Measurements from ENCODE around the gene GADD45A.

GADD45A gene

GRCh38 chr1:67685067-67685557, at the start of gene GADD45A:
TSS of gene GADD45A (plus strand) at chr1:67685201. CDS start at chr1:67685495, 294 bp downstream.
- Mint-ChIP-seq H3K4me3 (peak within 1 kb of the TSS; percentile 88), H3K4me1 (peaks cover 42% of the 10 kb centered on the region), H3K27ac (peak within 1 kb of the TSS; percentile 96), H3K9me3 (no peaks in the 10 kb centered on the region), H3K36me3 (peaks cover 58% of the 10 kb centered on the region)
- ATAC-seq = peak; percentile 89
- peak; percentile 86 to 98 for DNase-seq (ENCODE audit: low spot score in 2 of 2)

DNA sequence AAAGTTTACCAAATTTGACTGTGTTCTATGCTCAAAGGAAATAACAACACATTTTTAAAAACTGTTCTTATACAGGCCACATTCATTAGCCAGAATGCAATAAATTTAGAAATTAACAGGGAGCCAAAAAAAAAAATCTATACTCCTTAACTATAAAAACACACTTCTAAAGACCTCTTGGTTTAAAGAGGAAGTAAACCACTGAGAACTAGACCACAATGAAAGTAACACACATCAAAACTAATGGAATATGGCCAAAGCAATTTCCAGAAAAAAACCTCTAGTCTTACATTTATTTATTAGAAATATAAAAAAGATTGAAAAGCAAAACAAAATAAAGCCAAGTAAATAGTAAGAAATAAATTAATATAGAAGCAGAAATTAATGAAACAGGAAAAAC, 48.9 kb upstream of the GADD45A start:
- H3K36me3 Mint-ChIP-seq = no peaks in the 10 kb centered on the region
- H3K4me3 Mint-ChIP-seq = no peak overlapping the region
- H3K4me1 Mint-ChIP-seq = peaks cover 14% of the 10 kb centered on the region
- no peak overlapping the region for H3K27ac Mint-ChIP-seq
- H3K9me3 Mint-ChIP-seq = no peaks in the 10 kb centered on the region
- no peak for ATAC-seq
- DNase-seq (ENCODE audit: low spot score in 2 of 2) = no peak

DNA sequence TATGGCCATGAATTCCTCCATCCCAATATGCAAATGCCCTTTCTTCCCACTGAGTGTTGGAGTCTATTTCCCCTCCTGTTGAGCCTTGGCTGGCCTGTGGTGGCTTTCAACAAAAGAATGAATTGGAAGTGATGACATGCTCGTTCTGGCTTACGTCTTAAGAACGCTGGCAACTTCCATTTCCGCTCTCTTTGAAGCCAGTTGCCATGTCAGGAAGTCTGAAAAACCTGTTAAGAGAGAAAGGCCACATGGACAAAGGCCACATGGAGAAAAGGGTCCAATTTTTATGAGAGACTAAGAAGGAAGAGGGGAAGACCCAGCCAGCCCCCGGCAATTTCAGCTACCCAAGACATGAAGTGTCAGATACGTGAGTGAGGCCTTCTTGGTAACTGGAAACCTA, 45.6 kb upstream of the GADD45A start:
- Mint-ChIP-seq H3K4me1 (peaks cover 14% of the 10 kb centered on the region), H3K4me3 (no peak overlapping the region), H3K36me3 (no peaks in the 10 kb centered on the region), H3K9me3 (no peaks in the 10 kb centered on the region), H3K27ac (no peak overlapping the region)
- DNase-seq (ENCODE audit: low spot score in 2 of 2) = no peak
- no peak for ATAC-seq

- DNase-seq (ENCODE audit: low spot score in 2 of 2) = no peak
- Mint-ChIP-seq H3K27ac (no peak overlapping the region), H3K9me3 (no peaks in the 10 kb centered on the region), H3K4me3 (no peak overlapping the region), H3K36me3 (no peaks in the 10 kb centered on the region), H3K4me1 (no peaks in the 10 kb centered on the region)
- no peak for ATAC-seq
Measured at GRCh38 chr1:67642629-67643028, 42.4 kb upstream of the GADD45A start.

GRCh38 chr1:67644566-67644965, 40.4 kb upstream of the GADD45A start:
- H3K4me1 Mint-ChIP-seq = no peaks in the 10 kb centered on the region
- no peak overlapping the region for H3K4me3 Mint-ChIP-seq
- ATAC-seq (no peak), DNase-seq (ENCODE audit: low spot score in 2 of 2) (no peak)
- no peaks in the 10 kb centered on the region for H3K9me3 Mint-ChIP-seq
- H3K36me3 Mint-ChIP-seq = no peaks in the 10 kb centered on the region
- H3K27ac Mint-ChIP-seq = no peak overlapping the region

DNA sequence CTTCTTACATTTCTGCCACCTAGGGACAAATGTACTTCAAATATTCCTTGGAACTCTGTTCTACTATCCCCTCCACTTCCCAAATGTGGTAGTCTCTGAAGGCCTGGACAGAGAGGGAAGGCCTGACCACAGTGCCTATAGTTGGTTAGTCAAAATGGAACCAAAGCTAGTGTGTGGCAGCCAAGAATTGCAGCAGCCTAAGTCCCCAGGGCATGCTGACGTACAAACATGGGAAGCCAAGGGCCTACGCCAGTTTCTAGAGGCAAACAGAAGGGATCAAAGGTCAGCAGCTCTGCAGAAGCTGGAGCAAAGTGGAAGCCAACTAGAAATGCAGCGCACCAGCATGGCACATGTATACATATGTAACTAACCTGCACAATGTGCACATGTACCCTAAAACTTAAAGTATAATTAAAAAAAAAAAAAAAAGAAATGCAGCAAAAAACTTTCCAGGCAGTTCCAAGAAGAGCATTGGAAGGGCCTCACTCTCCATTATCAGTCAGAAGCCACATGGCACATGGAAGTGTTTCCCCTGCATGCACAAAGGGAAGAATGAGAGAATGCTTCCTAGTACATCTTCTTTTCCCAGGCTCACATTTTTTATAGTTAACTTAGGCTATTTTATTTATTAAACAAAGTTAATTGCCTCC, 39.4 kb upstream of the GADD45A start:
- Mint-ChIP-seq H3K27ac (no peak overlapping the region), H3K4me1 (no peaks in the 10 kb centered on the region), H3K36me3 (no peaks in the 10 kb centered on the region), H3K4me3 (no peak overlapping the region), H3K9me3 (no peaks in the 10 kb centered on the region)
- DNase-seq (ENCODE audit: low spot score in 2 of 2) (no peak), ATAC-seq (no peak)

GRCh38 chr1:67646145-67647035, 38.6 kb upstream of the GADD45A start:
- DNase-seq (ENCODE audit: low spot score in 2 of 2) = no peak
- Mint-ChIP-seq H3K4me1 (no peaks in the 10 kb centered on the region), H3K36me3 (no peaks in the 10 kb centered on the region), H3K9me3 (no peaks in the 10 kb centered on the region), H3K4me3 (no peak overlapping the region), H3K27ac (no peak overlapping the region)
- peak; percentile 91 for ATAC-seq

GRCh38 chr1:67647036-67647798, 37.8 kb upstream of the GADD45A start:
- no peak for ATAC-seq
- Mint-ChIP-seq H3K9me3 (no peaks in the 10 kb centered on the region), H3K4me1 (no peaks in the 10 kb centered on the region), H3K36me3 (no peaks in the 10 kb centered on the region), H3K4me3 (no peak overlapping the region), H3K27ac (no peak overlapping the region)
- DNase-seq (ENCODE audit: low spot score in 2 of 2) = no peak

GRCh38 chr1:67647814-67648358, 37.1 kb upstream of the GADD45A start:
- no peak for ATAC-seq
- H3K9me3 Mint-ChIP-seq = no peaks in the 10 kb centered on the region
- no peak overlapping the region for H3K4me3 Mint-ChIP-seq
- H3K4me1 Mint-ChIP-seq = no peaks in the 10 kb centered on the region
- no peaks in the 10 kb centered on the region for H3K36me3 Mint-ChIP-seq
- no peak overlapping the region for H3K27ac Mint-ChIP-seq
- no peak for DNase-seq (ENCODE audit: low spot score in 2 of 2)

DNA sequence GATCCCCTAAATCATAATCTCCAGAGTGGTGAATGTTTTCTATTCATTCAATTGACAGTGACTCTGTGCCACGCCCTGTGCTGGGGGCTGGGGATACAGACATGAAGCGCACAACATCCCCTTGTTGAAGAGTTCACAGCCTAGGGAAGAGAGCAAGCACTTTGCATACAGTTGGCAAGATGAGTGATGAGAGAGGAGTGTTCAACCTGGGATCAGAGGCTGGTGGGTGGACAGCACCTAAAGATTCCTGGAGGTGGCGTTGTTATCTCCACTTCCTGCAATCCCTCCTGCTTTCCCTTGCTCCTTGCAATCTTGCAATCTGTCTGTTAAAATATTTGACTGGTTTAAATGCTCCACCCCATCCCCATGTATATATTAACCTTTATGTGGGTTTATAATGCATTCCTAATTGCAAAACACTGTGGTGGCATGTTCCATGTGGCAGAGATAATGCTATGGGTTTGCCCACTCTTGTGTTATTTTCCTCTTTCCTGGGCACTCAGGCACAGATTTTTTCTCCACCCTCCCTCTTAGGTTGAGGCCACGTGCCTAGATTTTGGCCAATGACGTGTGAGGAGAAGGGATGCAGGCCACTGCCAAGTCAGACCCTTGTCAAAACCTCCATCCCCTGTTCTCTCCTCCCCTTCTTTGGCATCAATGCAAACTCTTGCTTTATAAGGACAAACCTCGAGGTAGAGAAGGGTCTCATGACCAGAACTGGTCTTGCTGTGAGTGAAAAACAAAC, 36.2 kb upstream of the GADD45A start:
- Mint-ChIP-seq H3K4me1 (peaks cover 7% of the 10 kb centered on the region), H3K36me3 (no peaks in the 10 kb centered on the region), H3K27ac (no peak overlapping the region), H3K4me3 (no peak overlapping the region), H3K9me3 (no peaks in the 10 kb centered on the region)
- no peak for ATAC-seq
- DNase-seq (ENCODE audit: low spot score in 2 of 2) = no peak

GRCh38 chr1:67650061-67650460, 34.9 kb upstream of the GADD45A start:
- DNase-seq (ENCODE audit: low spot score in 2 of 2) (no peak), ATAC-seq (no peak)
- Mint-ChIP-seq H3K36me3 (no peaks in the 10 kb centered on the region), H3K9me3 (no peaks in the 10 kb centered on the region), H3K27ac (no peak overlapping the region), H3K4me1 (peaks cover 7% of the 10 kb centered on the region), H3K4me3 (no peak overlapping the region)

DNA sequence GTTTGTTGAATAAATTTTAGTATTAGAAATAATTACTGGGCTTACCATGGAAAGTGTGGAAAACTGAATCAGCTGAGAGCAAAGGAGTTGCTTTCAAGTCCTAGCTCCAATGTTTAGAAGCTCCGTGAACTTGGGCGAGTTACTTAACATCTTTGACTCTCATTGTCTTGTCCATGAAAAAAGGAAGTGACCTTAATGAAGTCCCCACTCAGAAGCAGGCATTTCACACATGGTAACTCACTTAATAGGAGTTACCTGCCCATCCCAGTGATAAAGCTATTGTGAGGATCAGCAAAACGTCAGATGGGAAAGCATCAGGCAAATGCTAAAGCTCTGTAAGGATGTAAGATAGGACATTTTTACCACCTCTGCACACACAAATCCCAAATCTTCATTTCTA, 34.0 kb upstream of the GADD45A start:
- H3K9me3 Mint-ChIP-seq = no peaks in the 10 kb centered on the region
- H3K4me3 Mint-ChIP-seq = no peak overlapping the region
- H3K4me1 Mint-ChIP-seq = peaks cover 7% of the 10 kb centered on the region
- H3K36me3 Mint-ChIP-seq = no peaks in the 10 kb centered on the region
- no peak for ATAC-seq
- no peak for DNase-seq (ENCODE audit: low spot score in 2 of 2)
- no peak overlapping the region for H3K27ac Mint-ChIP-seq

GRCh38 chr1:67652800-67653199, 32.2 kb upstream of the GADD45A start:
- Mint-ChIP-seq H3K4me3 (no peak overlapping the region), H3K4me1 (peaks cover 7% of the 10 kb centered on the region), H3K27ac (no peak overlapping the region), H3K36me3 (no peaks in the 10 kb centered on the region), H3K9me3 (no peaks in the 10 kb centered on the region)
- ATAC-seq (peak; percentile 91), DNase-seq (ENCODE audit: low spot score in 2 of 2) (no peak)

DNA sequence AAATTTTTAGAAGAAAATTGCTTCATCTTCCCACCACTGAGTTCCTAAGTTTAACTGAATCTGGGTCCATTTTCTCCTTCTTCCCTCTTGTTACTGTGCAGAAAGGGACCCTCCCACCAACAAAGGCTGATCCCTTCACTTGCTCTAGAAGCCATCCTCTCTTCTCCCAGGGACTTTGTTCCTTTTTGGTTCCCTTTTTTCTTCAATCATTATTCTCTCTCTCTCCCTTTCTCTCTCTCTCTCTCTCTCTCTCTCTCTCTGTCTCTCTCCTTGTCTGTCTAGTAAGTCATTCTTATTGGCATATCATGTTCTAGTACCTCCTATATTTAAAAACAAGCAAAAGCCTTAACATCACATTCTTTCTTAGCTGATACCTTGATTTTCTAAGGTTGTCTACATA, 31.7 kb upstream of the GADD45A start:
- H3K4me3 Mint-ChIP-seq = no peak overlapping the region
- H3K27ac Mint-ChIP-seq = no peak overlapping the region
- no peaks in the 10 kb centered on the region for H3K9me3 Mint-ChIP-seq
- peaks cover 7% of the 10 kb centered on the region for H3K4me1 Mint-ChIP-seq
- no peaks in the 10 kb centered on the region for H3K36me3 Mint-ChIP-seq
- DNase-seq (ENCODE audit: low spot score in 2 of 2) = no peak
- ATAC-seq = no peak

- H3K27ac Mint-ChIP-seq = no peak overlapping the region
- DNase-seq (ENCODE audit: low spot score in 2 of 2) = no peak
- no peaks in the 10 kb centered on the region for H3K36me3 Mint-ChIP-seq
- no peaks in the 10 kb centered on the region for H3K9me3 Mint-ChIP-seq
- no peak for ATAC-seq
- H3K4me1 Mint-ChIP-seq = peaks cover 7% of the 10 kb centered on the region
- H3K4me3 Mint-ChIP-seq = no peak overlapping the region
Measured at GRCh38 chr1:67655581-67655980, 29.4 kb upstream of the GADD45A start.
